Measurements from ENCODE around the gene WNT9B.

WNT9B gene

DNA sequence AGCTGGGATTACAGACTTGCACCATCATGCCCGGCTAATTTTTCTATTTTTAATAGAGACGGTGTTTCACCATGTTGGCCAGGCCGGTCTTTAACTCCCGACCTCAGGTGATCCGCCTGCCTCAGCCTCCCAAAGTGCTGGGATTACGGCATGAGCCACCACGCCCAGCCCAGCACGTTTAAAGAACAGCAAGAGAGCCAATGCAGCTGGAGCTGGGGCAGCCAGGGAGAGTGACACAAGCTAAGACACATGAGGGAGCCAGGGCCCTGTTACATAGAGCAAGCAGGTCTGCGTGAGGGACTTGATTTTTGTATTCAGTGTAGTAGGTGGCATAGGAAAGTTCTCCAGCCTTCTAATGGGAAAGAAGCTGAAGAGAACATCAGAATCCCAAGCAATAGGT, 49.9 kb downstream of the WNT9B start:
- DNase-seq: peak; percentile 48
- no peak overlapping the region for H3K4me3 ChIP-seq (ENCODE audit: low read depth, low read length)
- TF ChIP-seq CTCF (IDR thresholded peaks at IDR 0.05; ENCODE audit: low read depth, low read length): no peak
- H3K27ac ChIP-seq: no peak overlapping the region
- H3K9me3 ChIP-seq (ENCODE audit: severe bottlenecking): peaks cover 7% of the 10 kb centered on the region
- no peaks in the 10 kb centered on the region for H3K27me3 ChIP-seq (ENCODE audit: insufficient read depth, low read depth, severe bottlenecking)
- H3K36me3 ChIP-seq: no peaks in the 10 kb centered on the region

DNA sequence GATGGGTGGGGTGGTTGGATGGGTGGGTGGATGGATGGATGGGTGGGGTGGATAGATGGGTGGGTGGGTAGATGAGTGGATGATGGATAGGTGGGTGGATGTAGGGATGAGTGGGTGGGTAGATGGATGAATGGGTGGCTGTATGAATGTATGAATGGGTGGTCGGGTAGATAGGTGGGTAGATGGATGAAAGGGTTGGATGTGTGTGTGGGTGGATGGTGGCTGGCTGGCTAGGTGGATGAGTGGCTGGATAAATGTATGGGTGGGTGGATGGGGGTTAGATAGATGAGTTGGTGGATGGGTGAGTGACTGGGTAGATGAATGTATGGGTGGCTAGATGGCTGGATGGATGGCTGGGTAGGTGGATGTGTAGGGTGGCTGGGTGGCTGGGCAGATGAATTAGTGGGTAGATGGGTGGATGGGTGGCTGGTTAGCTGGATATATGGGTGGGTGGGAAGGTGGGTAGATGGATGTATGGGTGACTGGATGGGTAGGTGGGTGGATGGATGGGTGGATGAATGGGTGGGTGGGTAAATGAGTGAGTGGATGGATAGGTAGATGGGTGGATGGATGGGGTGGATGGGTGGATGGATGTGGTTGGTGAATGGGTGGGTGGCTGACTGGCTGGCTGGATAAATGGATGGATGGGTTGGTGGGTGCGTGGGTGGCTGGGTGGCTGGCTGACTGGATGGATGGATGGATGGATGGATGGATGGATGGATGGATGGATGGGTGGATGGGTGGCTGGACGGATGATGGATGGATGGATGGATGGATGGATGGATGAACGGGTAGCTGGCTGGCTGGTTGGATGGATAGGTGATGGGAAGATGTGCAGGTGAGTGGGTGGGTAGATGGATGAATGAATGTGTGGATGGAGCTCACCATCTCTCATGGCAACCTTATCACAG, 52.6 kb downstream of the WNT9B start:
- TF ChIP-seq CTCF (IDR thresholded peaks at IDR 0.05; ENCODE audit: low read depth, low read length): no peak
- Histone ChIP-seq H3K27me3 (ENCODE audit: insufficient read depth, low read depth, severe bottlenecking) (no peaks in the 10 kb centered on the region), H3K9me3 (ENCODE audit: severe bottlenecking) (no peaks in the 10 kb centered on the region), H3K36me3 (no peaks in the 10 kb centered on the region), H3K27ac (no peak overlapping the region), H3K4me3 (ENCODE audit: low read depth, low read length) (no peak overlapping the region)
- DNase-seq: no peak

- DNase-seq: no peak
- no peak for TF ChIP-seq CTCF (IDR thresholded peaks at IDR 0.05; ENCODE audit: low read depth, low read length)
- no peaks in the 10 kb centered on the region for H3K36me3 ChIP-seq
- no peaks in the 10 kb centered on the region for H3K9me3 ChIP-seq (ENCODE audit: severe bottlenecking)
- H3K27me3 ChIP-seq (ENCODE audit: insufficient read depth, low read depth, severe bottlenecking): peaks cover 6% of the 10 kb centered on the region
- H3K4me3 ChIP-seq (ENCODE audit: low read depth, low read length): no peak overlapping the region
- no peak overlapping the region for H3K27ac ChIP-seq
Measured at GRCh38 chr17:46908068-46908737, 56.8 kb downstream of the WNT9B start.

- no peak for DNase-seq
- no peak overlapping the region for H3K27ac ChIP-seq
- no peaks in the 10 kb centered on the region for H3K36me3 ChIP-seq
- TF ChIP-seq CTCF (IDR thresholded peaks at IDR 0.05; ENCODE audit: low read depth, low read length): no peak
- no peaks in the 10 kb centered on the region for H3K9me3 ChIP-seq (ENCODE audit: severe bottlenecking)
- H3K27me3 ChIP-seq (ENCODE audit: insufficient read depth, low read depth, severe bottlenecking): peaks cover 6% of the 10 kb centered on the region
- H3K4me3 ChIP-seq (ENCODE audit: low read depth, low read length): no peak overlapping the region
Measured at GRCh38 chr17:46910179-46910927, 59.0 kb downstream of the WNT9B start.

DNA sequence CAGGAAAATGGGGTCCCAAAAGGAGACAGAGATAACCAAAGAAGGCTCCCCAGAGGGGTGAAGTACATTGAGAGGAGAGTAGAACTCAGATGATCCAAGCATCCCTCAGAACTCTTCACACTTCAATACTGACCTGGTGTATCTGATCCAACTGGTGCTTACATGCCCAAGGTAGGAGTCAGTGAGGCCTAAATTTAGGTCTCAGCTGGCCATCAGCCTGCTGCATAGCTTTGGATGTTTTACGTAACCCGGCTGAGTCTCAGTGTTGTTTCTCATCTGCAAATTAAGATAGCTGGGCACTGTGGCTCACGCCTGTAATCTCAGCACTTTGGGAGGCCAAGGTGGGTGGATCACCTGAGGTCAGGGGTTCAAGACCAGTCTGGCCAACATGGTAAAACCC, 59.9 kb downstream of the WNT9B start:
- Histone ChIP-seq H3K9me3 (ENCODE audit: severe bottlenecking) (no peaks in the 10 kb centered on the region), H3K27me3 (ENCODE audit: insufficient read depth, low read depth, severe bottlenecking) (peaks cover 6% of the 10 kb centered on the region), H3K36me3 (no peaks in the 10 kb centered on the region), H3K4me3 (ENCODE audit: low read depth, low read length) (no peak overlapping the region), H3K27ac (no peak overlapping the region)
- no peak for DNase-seq
- TF ChIP-seq CTCF (IDR thresholded peaks at IDR 0.05; ENCODE audit: low read depth, low read length): no peak

Data from WERI-Rb-1 (cell line).